ENCODE results near the gene IFFO2. TPM values are rescaled to one million over a fixed set of nuclear protein-coding genes. Genes with fewer than 3 reads are reported as not detected.
A peak's percentile ranks its signal among the peaks of the same experiment; 100 is the strongest.

IFFO2 gene
- total and polyA plus RNA-seq, 2 of the 13 experiments (the other 11 are each of a cell fraction or from before 2014, with no cell fraction given), result 7.3 to 16.7 TPM

DNA sequence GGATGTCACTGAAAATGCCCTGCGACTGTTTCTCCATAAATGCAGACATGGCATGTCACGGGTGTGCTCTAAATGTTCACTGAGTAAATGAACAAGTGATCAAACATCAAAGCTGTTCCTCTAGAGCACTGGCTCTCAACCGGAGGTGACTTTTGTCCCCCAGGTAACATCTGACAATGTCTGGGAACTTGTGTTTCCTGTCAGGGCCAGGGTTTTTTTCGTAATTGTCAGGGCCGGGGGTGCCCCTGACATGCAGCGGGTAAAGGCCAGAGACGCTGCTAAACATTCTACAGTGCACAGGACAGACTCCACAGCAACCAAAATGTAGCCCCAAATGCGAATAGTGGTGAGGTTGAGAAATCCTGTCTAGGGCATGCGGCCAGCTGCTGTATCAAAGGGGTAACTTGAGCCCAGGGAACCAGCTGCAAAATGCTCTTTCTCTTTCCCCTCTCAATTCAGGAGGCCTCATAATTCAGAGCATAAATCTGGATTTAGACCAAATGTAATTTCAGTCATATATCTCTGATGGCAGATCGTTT lies 56.1 kb downstream of the IFFO2 start (continued):
- TF ChIP-seq FOSL1 (CRISPR knock-in tag; IDR thresholded peaks at IDR 0.05; ENCODE audit: borderline replicate concordance), result no peak
- no peak for TF ChIP-seq CBX1 (IDR thresholded peaks at IDR 0.05; ENCODE audit: low read depth)
- TF ChIP-seq FOXA3 (CRISPR knock-in tag; IDR thresholded peaks at IDR 0.05), result peak; percentile 87
- TF ChIP-seq, protein P1, sequence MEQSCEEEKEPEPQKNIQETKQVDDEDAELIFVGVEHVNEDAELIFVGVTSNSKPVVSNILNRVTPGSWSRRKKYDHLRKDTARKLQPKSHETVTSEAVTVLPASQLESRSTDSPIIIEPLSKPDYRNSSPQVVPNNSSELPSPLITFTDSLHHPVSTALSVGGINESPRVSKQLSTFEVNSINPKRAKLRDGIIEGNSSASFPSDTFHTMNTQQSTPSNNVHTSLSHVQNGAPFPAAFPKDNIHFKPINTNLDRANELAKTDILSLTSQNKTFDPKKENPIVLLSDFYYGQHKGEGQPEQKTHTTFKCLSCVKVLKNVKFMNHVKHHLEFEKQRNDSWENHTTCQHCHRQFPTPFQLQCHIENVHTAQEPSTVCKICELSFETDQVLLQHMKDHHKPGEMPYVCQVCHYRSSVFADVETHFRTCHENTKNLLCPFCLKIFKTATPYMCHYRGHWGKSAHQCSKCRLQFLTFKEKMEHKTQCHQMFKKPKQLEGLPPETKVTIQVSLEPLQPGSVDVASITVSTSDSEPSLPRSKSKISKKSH (CRISPR knock-in tag; IDR thresholded peaks at IDR 0.05; ENCODE audit: borderline replicate concordance), result no peak
- TF ChIP-seq, protein P2, sequence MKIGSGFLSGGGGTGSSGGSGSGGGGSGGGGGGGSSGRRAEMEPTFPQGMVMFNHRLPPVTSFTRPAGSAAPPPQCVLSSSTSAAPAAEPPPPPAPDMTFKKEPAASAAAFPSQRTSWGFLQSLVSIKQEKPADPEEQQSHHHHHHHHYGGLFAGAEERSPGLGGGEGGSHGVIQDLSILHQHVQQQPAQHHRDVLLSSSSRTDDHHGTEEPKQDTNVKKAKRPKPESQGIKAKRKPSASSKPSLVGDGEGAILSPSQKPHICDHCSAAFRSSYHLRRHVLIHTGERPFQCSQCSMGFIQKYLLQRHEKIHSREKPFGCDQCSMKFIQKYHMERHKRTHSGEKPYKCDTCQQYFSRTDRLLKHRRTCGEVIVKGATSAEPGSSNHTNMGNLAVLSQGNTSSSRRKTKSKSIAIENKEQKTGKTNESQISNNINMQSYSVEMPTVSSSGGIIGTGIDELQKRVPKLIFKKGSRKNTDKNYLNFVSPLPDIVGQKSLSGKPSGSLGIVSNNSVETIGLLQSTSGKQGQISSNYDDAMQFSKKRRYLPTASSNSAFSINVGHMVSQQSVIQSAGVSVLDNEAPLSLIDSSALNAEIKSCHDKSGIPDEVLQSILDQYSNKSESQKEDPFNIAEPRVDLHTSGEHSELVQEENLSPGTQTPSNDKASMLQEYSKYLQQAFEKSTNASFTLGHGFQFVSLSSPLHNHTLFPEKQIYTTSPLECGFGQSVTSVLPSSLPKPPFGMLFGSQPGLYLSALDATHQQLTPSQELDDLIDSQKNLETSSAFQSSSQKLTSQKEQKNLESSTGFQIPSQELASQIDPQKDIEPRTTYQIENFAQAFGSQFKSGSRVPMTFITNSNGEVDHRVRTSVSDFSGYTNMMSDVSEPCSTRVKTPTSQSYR (CRISPR knock-in tag; IDR thresholded peaks at IDR 0.05; ENCODE audit: borderline replicate concordance), result peak; percentile 63; the same call in 1 of the 2 replicates
- TF ChIP-seq RFX1 (IDR thresholded peaks at IDR 0.05), result no peak
- TF ChIP-seq AHR (CRISPR knock-in tag; IDR thresholded peaks at IDR 0.05), result 0 out of 2 replicates have a peak, but pooled peaks have one; percentile 38
- no peak for TF ChIP-seq PHF20 (CRISPR knock-in tag; IDR thresholded peaks at IDR 0.05)
- no peak for TF ChIP-seq HNRNPH1 (optimal IDR thresholded peaks at IDR 0.05; ENCODE audit: low read depth, low read length)
- TF ChIP-seq PAWR (CRISPR knock-in tag; IDR thresholded peaks at IDR 0.05; ENCODE audit: borderline replicate concordance), result no peak
- TF ChIP-seq, protein P3, sequence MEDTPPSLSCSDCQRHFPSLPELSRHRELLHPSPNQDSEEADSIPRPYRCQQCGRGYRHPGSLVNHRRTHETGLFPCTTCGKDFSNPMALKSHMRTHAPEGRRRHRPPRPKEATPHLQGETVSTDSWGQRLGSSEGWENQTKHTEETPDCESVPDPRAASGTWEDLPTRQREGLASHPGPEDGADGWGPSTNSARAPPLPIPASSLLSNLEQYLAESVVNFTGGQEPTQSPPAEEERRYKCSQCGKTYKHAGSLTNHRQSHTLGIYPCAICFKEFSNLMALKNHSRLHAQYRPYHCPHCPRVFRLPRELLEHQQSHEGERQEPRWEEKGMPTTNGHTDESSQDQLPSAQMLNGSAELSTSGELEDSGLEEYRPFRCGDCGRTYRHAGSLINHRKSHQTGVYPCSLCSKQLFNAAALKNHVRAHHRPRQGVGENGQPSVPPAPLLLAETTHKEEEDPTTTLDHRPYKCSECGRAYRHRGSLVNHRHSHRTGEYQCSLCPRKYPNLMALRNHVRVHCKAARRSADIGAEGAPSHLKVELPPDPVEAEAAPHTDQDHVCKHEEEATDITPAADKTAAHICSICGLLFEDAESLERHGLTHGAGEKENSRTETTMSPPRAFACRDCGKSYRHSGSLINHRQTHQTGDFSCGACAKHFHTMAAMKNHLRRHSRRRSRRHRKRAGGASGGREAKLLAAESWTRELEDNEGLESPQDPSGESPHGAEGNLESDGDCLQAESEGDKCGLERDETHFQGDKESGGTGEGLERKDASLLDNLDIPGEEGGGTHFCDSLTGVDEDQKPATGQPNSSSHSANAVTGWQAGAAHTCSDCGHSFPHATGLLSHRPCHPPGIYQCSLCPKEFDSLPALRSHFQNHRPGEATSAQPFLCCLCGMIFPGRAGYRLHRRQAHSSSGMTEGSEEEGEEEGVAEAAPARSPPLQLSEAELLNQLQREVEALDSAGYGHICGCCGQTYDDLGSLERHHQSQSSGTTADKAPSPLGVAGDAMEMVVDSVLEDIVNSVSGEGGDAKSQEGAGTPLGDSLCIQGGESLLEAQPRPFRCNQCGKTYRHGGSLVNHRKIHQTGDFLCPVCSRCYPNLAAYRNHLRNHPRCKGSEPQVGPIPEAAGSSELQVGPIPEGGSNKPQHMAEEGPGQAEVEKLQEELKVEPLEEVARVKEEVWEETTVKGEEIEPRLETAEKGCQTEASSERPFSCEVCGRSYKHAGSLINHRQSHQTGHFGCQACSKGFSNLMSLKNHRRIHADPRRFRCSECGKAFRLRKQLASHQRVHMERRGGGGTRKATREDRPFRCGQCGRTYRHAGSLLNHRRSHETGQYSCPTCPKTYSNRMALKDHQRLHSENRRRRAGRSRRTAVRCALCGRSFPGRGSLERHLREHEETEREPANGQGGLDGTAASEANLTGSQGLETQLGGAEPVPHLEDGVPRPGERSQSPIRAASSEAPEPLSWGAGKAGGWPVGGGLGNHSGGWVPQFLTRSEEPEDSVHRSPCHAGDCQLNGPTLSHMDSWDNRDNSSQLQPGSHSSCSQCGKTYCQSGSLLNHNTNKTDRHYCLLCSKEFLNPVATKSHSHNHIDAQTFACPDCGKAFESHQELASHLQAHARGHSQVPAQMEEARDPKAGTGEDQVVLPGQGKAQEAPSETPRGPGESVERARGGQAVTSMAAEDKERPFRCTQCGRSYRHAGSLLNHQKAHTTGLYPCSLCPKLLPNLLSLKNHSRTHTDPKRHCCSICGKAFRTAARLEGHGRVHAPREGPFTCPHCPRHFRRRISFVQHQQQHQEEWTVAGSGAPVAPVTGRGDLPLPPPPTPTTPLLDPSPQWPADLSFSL (CRISPR knock-in tag; IDR thresholded peaks at IDR 0.05), result no peak
- TF ChIP-seq ZMYM3 (CRISPR knock-in tag; IDR thresholded peaks at IDR 0.05), result peak; percentile 85
- peak; percentile 88 for TF ChIP-seq TEAD3 (CRISPR knock-in tag; optimal IDR thresholded peaks at IDR 0.05; ENCODE audit: borderline replicate concordance)
- TF ChIP-seq, protein P4, sequence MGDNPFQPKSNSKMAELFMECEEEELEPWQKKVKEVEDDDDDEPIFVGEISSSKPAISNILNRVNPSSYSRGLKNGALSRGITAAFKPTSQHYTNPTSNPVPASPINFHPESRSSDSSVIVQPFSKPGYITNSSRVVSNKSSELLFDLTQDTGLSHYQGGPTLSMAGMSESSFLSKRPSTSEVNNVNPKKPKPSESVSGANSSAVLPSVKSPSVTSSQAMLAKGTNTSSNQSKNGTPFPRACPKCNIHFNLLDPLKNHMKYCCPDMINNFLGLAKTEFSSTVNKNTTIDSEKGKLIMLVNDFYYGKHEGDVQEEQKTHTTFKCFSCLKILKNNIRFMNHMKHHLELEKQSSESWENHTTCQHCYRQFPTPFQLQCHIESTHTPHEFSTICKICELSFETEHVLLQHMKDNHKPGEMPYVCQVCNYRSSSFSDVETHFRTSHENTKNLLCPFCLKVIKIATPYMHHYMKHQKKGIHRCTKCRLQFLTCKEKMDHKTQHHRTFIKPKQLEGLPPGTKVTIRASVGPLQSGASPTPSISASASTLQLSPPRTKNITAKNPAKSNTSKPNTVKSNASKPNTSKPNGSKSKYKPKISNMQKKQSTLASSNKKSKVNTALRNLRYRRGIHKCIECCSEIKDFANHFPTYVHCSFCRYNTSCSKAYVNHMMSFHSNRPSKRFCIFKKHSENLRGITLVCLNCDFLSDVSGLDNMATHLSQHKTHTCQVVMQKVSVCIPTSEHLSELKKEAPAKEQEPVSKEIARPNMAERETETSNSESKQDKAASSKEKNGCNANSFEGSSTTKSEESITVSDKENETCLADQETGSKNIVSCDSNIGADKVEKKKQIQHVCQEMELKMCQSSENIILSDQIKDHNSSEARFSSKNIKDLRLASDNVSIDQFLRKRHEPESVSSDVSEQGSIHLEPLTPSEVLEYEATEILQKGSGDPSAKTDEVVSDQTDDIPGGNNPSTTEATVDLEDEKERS (CRISPR knock-in tag; IDR thresholded peaks at IDR 0.05), result no peak
- TF ChIP-seq TEAD2 (CRISPR knock-in tag; IDR thresholded peaks at IDR 0.05), result no peak
- TF ChIP-seq, protein P5, sequence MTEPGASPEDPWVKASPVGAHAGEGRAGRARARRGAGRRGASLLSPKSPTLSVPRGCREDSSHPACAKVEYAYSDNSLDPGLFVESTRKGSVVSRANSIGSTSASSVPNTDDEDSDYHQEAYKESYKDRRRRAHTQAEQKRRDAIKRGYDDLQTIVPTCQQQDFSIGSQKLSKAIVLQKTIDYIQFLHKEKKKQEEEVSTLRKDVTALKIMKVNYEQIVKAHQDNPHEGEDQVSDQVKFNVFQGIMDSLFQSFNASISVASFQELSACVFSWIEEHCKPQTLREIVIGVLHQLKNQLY (CRISPR knock-in tag; IDR thresholded peaks at IDR 0.05), result peak; percentile 87; the same call in 1 of the 2 replicates
